ENCODE results near the gene CXorf38. TPM values are rescaled to one million over a fixed set of nuclear protein-coding genes. Genes with fewer than 3 reads are reported as not detected.

CXorf38 gene
- total RNA-seq, 1 experiment from 2014 or later: 18.3 TPM

DNA sequence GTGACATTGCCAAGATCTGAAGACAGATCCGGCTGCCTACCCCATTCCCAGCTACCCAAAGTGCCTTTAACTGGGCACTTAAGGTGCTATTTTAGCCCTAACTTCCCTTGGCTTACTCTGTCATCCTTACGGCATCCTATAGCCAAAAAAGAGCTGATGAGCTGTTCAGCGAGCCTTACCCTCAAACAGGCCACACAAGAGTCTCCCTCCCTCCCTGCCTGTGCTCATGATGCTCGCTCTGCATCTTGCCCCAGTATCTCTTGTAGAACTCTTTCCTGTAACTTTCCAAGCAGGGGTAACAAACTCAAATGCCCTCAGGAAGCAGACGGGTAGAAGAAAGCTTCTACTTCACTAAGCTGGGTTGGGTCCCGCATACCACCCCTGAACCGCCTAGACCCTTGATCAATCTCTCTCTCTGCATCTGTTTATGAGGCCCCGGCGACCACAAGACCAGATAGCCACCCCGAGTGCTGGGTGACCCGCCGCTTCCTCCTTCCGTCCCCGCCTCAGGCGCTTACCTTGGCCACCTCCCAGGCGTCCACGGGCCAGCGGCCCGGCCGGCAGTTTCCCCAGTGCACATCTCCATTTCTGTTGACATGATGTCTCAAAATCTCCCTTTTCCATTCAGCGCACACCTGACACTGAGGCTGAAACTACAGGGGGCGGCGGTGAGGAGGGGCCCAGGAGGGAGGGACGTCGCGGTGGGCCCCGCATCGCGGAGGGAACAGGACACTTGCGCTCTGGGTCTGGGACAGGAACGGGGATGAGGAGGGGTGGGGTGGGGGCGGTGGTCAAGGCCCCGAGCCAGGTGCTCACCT is 663 bp downstream of the CXorf38 start:
- H3K79me2 ChIP-seq (ENCODE audit: low read length): peaks cover 55% of the 10 kb centered on the region
- no peaks in the 10 kb centered on the region for H3K27me3 ChIP-seq (ENCODE audit: low read length)
- H3F3A ChIP-seq (ENCODE audit: low read length, unreplicated experiment): no peaks in the 10 kb centered on the region
- H3K27ac ChIP-seq (ENCODE audit: low read length): peak overlapping the region; percentile 61
- ATAC-seq: peak; percentile 34
- peak overlapping the region; percentile 93 for H3K9ac ChIP-seq (ENCODE audit: low read length)
- H3K36me3 ChIP-seq (ENCODE audit: low read depth, low read length): peaks cover 4% of the 10 kb centered on the region; the same call in 1 of the 2 replicates
- no peaks in the 10 kb centered on the region for H3K9me2 ChIP-seq (replicated peaks; ENCODE audit: low read length)
- TF ChIP-seq, protein P1, sequence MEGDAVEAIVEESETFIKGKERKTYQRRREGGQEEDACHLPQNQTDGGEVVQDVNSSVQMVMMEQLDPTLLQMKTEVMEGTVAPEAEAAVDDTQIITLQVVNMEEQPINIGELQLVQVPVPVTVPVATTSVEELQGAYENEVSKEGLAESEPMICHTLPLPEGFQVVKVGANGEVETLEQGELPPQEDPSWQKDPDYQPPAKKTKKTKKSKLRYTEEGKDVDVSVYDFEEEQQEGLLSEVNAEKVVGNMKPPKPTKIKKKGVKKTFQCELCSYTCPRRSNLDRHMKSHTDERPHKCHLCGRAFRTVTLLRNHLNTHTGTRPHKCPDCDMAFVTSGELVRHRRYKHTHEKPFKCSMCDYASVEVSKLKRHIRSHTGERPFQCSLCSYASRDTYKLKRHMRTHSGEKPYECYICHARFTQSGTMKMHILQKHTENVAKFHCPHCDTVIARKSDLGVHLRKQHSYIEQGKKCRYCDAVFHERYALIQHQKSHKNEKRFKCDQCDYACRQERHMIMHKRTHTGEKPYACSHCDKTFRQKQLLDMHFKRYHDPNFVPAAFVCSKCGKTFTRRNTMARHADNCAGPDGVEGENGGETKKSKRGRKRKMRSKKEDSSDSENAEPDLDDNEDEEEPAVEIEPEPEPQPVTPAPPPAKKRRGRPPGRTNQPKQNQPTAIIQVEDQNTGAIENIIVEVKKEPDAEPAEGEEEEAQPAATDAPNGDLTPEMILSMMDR (conservative IDR thresholded peaks at IDR 0.05; ENCODE audit: low read depth, low read length): no peak
- TF ChIP-seq EZH2phosphoT487 (IDR thresholded peaks at IDR 0.05; ENCODE audit: borderline replicate concordance, low read length) (no peak), EZH2 (IDR thresholded peaks at IDR 0.05; ENCODE audit: low read length, unreplicated experiment) (no peak)
- no peaks in the 10 kb centered on the region for H3K9me3 ChIP-seq (ENCODE audit: low read length)
- peak; percentile 33 for DNase-seq
- intact Hi-C loops (cut with micrococcal nuclease): no loop called here
- H2AFZ ChIP-seq (ENCODE audit: low read length): peak overlapping the region; percentile 73
- peak overlapping the region; percentile 83 for H3K4me3 ChIP-seq (ENCODE audit: low read length)
- ChIA-PET CTCF (no interaction called here), POLR2A (ENCODE audit: unreplicated experiment) (no interaction called here)
- H4K20me1 ChIP-seq (ENCODE audit: low read length): no peaks in the 10 kb centered on the region
- peaks cover 18% of the 10 kb centered on the region for H3K4me1 ChIP-seq (ENCODE audit: insufficient read depth, low read length)
- peak overlapping the region; percentile 79 for H3K4me2 ChIP-seq (ENCODE audit: low read length)
- BruUV-seq (replicated peaks): TSS peak; percentile 29

GRCh38 chrX:40644821-40645358 is 2.5 kb downstream of the CXorf38 start:
- no peaks in the 10 kb centered on the region for H3K9me3 ChIP-seq (ENCODE audit: low read length)
- 0 out of 2 replicates have a peak overlapping the region, but pooled peaks have one; percentile 35 for H2AFZ ChIP-seq (ENCODE audit: low read length)
- H3K4me3 ChIP-seq (ENCODE audit: low read length): peak overlapping the region; percentile 67
- intact Hi-C loops (cut with micrococcal nuclease): loop anchor here (2.0 kb wide), 1 partner anchor 100 kb away; no protein-coding TSS in a partner anchor
- no peaks in the 10 kb centered on the region for H4K20me1 ChIP-seq (ENCODE audit: low read length)
- no peaks in the 10 kb centered on the region; the same call in 1 of the 2 replicates for H3K36me3 ChIP-seq (ENCODE audit: low read depth, low read length)
- H3K27ac ChIP-seq (ENCODE audit: low read length): peak overlapping the region; percentile 84
- H3K4me1 ChIP-seq (ENCODE audit: insufficient read depth, low read length): peaks cover 18% of the 10 kb centered on the region
- ChIA-PET CTCF (no interaction called here), POLR2A (ENCODE audit: unreplicated experiment) (no interaction called here)
- no peak for TF ChIP-seq EZH2 (IDR thresholded peaks at IDR 0.05; ENCODE audit: low read length, unreplicated experiment)
- TF ChIP-seq, protein P1 (conservative IDR thresholded peaks at IDR 0.05; ENCODE audit: low read depth, low read length): no peak
- TF ChIP-seq EZH2phosphoT487 (IDR thresholded peaks at IDR 0.05; ENCODE audit: borderline replicate concordance, low read length): no peak
- no peaks in the 10 kb centered on the region for H3K9me2 ChIP-seq (replicated peaks; ENCODE audit: low read length)
- ATAC-seq (peak; percentile 54), DNase-seq (peak; percentile 72)
- no TSS peak for BruUV-seq (replicated peaks)
- no peaks in the 10 kb centered on the region for H3K27me3 ChIP-seq (ENCODE audit: low read length)
- H3K79me2 ChIP-seq (ENCODE audit: low read length): peaks cover 70% of the 10 kb centered on the region
- no peaks in the 10 kb centered on the region for H3F3A ChIP-seq (ENCODE audit: low read length, unreplicated experiment)
- H3K9ac ChIP-seq (ENCODE audit: low read length): peak overlapping the region; percentile 61
- peak overlapping the region; percentile 94 for H3K4me2 ChIP-seq (ENCODE audit: low read length)

Measured in PC-3 (cell line).